ENCODE data around the gene PPME1. TPM values are rescaled to one million over a fixed set of nuclear protein-coding genes. Genes with fewer than 3 reads are reported as not detected.

Gene PPME1
- total RNA-seq, 1 donor from 2014 or later = 40.4 TPM

DNA sequence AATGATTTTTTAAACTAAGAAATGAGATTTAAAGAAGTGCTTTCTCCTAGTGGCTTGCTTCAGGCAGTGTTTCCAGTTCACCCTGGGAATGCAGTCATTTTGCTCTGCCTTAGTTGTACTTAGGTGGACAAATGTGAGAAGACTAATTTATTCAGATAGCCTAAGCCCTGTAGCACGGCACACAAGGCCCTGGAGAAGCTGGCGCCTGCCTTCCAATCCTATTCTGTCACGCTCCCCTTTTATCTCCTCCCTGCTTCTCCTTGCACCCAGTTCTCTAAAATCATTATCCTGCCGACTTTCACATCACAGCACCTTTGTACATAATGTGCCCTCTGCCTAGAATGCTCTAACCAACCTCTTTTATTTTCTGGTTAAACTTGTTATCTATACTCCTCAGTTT lies 64.0 kb downstream of the PPME1 start:
- Mint-ChIP-seq H3K4me3 (ENCODE audit: unreplicated experiment) (no peak overlapping the region), H3K4me1 (ENCODE audit: unreplicated experiment) (peaks cover 2% of the 10 kb centered on the region), H3K36me3 (ENCODE audit: unreplicated experiment) (peaks cover 25% of the 10 kb centered on the region), H3K9me3 (ENCODE audit: unreplicated experiment) (no peaks in the 10 kb centered on the region), H3K27ac (ENCODE audit: unreplicated experiment) (no peak overlapping the region), H3K27me3 (ENCODE audit: unreplicated experiment) (no peaks in the 10 kb centered on the region)
- no peak for DNase-seq (ENCODE audit: extremely low spot score, unreplicated experiment)
- TF ChIP-seq, protein P1, sequence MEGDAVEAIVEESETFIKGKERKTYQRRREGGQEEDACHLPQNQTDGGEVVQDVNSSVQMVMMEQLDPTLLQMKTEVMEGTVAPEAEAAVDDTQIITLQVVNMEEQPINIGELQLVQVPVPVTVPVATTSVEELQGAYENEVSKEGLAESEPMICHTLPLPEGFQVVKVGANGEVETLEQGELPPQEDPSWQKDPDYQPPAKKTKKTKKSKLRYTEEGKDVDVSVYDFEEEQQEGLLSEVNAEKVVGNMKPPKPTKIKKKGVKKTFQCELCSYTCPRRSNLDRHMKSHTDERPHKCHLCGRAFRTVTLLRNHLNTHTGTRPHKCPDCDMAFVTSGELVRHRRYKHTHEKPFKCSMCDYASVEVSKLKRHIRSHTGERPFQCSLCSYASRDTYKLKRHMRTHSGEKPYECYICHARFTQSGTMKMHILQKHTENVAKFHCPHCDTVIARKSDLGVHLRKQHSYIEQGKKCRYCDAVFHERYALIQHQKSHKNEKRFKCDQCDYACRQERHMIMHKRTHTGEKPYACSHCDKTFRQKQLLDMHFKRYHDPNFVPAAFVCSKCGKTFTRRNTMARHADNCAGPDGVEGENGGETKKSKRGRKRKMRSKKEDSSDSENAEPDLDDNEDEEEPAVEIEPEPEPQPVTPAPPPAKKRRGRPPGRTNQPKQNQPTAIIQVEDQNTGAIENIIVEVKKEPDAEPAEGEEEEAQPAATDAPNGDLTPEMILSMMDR (IDR thresholded peaks at IDR 0.05) = no peak

DNA sequence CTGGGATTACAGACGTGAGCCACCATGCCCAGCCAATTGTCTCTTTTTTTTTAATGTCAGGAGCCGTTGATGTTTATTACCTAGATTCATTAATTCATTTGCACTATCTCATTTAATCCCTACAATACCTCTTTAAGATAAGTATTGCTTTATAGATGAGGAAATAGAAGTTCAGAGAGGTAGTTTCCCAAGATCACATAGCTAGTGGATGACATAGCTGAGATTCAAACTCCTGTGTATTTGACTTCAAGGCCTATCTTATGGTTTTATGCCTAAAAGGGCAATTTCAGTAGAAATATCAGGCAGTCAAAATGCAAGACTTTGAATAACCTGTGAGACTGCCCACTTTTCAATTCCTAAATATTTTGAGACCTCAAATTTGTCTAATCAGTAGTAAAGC lies 66.5 kb downstream of the PPME1 start:
- no peak for DNase-seq (ENCODE audit: extremely low spot score, unreplicated experiment)
- Mint-ChIP-seq H3K36me3 (ENCODE audit: unreplicated experiment) (peaks cover 29% of the 10 kb centered on the region), H3K4me1 (ENCODE audit: unreplicated experiment) (no peaks in the 10 kb centered on the region), H3K9me3 (ENCODE audit: unreplicated experiment) (no peaks in the 10 kb centered on the region), H3K27me3 (ENCODE audit: unreplicated experiment) (no peaks in the 10 kb centered on the region), H3K27ac (ENCODE audit: unreplicated experiment) (no peak overlapping the region), H3K4me3 (ENCODE audit: unreplicated experiment) (no peak overlapping the region)
- TF ChIP-seq, protein P1 (IDR thresholded peaks at IDR 0.05) = no peak

- DNase-seq (ENCODE audit: extremely low spot score, unreplicated experiment) = no peak
- TF ChIP-seq, protein P1 (IDR thresholded peaks at IDR 0.05) = no peak
- no peaks in the 10 kb centered on the region for H3K4me1 Mint-ChIP-seq (ENCODE audit: unreplicated experiment)
- H3K36me3 Mint-ChIP-seq (ENCODE audit: unreplicated experiment) = peaks cover 29% of the 10 kb centered on the region
- H3K27ac Mint-ChIP-seq (ENCODE audit: unreplicated experiment) = no peak overlapping the region
- no peaks in the 10 kb centered on the region for H3K9me3 Mint-ChIP-seq (ENCODE audit: unreplicated experiment)
- no peak overlapping the region for H3K4me3 Mint-ChIP-seq (ENCODE audit: unreplicated experiment)
- no peaks in the 10 kb centered on the region for H3K27me3 Mint-ChIP-seq (ENCODE audit: unreplicated experiment)
These were observed 67.2 kb downstream of the PPME1 start for GRCh38 chr11:74238243-74238642.

GRCh38 chr11:74248469-74248868 lies 77.4 kb downstream of the PPME1 start:
- Mint-ChIP-seq H3K36me3 (ENCODE audit: unreplicated experiment) (peaks cover 33% of the 10 kb centered on the region), H3K4me3 (ENCODE audit: unreplicated experiment) (no peak overlapping the region), H3K27me3 (ENCODE audit: unreplicated experiment) (no peaks in the 10 kb centered on the region), H3K4me1 (ENCODE audit: unreplicated experiment) (no peaks in the 10 kb centered on the region), H3K9me3 (ENCODE audit: unreplicated experiment) (no peaks in the 10 kb centered on the region), H3K27ac (ENCODE audit: unreplicated experiment) (no peak overlapping the region)
- TF ChIP-seq, protein P1 (IDR thresholded peaks at IDR 0.05) = no peak
- no peak for DNase-seq (ENCODE audit: extremely low spot score, unreplicated experiment)

DNA sequence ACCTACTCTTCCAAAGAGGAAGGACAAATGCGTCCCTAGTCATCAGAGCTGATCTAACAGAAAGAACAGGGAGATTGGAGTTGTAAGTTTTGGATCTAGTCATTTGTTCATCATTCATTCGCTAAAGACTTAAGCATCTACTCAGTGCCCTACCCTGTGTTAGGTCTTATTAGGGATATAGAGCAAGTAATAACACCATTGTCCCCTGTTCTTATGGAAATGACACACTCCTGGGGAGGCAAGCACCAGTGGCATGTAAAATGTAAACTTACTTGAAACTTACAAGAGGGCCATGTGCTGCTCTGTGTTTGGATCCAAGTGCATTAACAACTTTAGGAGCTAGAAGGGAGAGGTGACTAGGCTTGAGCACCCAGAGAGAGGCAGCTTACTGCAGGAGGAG lies 78.4 kb downstream of the PPME1 start:
- Mint-ChIP-seq H3K9me3 (ENCODE audit: unreplicated experiment) (no peaks in the 10 kb centered on the region), H3K27me3 (ENCODE audit: unreplicated experiment) (no peaks in the 10 kb centered on the region), H3K4me3 (ENCODE audit: unreplicated experiment) (no peak overlapping the region), H3K4me1 (ENCODE audit: unreplicated experiment) (no peaks in the 10 kb centered on the region), H3K27ac (ENCODE audit: unreplicated experiment) (no peak overlapping the region), H3K36me3 (ENCODE audit: unreplicated experiment) (peaks cover 41% of the 10 kb centered on the region)
- no peak for DNase-seq (ENCODE audit: extremely low spot score, unreplicated experiment)
- TF ChIP-seq, protein P1 (IDR thresholded peaks at IDR 0.05) = no peak
